ENCODE measurements around the gene HERC2.

GRCh38 chr15:28127036-28127435 lies 194.9 kb downstream of the HERC2 start:
- no peak for TF ChIP-seq CTCF (IDR thresholded peaks at IDR 0.05)
- no peak for TF ChIP-seq FOXJ3 (CRISPR knock-in tag; IDR thresholded peaks at IDR 0.05)
- no peak for TF ChIP-seq RAD21 (IDR thresholded peaks at IDR 0.05; ENCODE audit: low read length)
- TF ChIP-seq FOSL2 (IDR thresholded peaks at IDR 0.05; ENCODE audit: borderline replicate concordance, low read depth) = no peak
- TF ChIP-seq POLR2AphosphoS5 (IDR thresholded peaks at IDR 0.05; ENCODE audit: low read depth, low read length) = no peak
- TF ChIP-seq YY1 (IDR thresholded peaks at IDR 0.05; ENCODE audit: low read depth) = no peak
- TF ChIP-seq FOXM1 (IDR thresholded peaks at IDR 0.05; ENCODE audit: low read depth) = no peak
- TF ChIP-seq USF1 (IDR thresholded peaks at IDR 0.05; ENCODE audit: borderline replicate concordance, low read depth) = no peak
- TF ChIP-seq EZH2phosphoT487 (IDR thresholded peaks at IDR 0.05; ENCODE audit: borderline replicate concordance, low read depth) = no peak
- no peak for TF ChIP-seq TEAD4 (IDR thresholded peaks at IDR 0.05; ENCODE audit: borderline replicate concordance, insufficient read depth)
- TF ChIP-seq MEF2A (IDR thresholded peaks at IDR 0.05; ENCODE audit: borderline replicate concordance, low read depth) = no peak
- TF ChIP-seq EP300 (IDR thresholded peaks at IDR 0.05; ENCODE audit: borderline replicate concordance in 1 of 2, low read depth in 1 of 2, low read length in 1 of 2) = no peak
- no peak for TF ChIP-seq ELF1 (IDR thresholded peaks at IDR 0.05)

All from SK-N-SH (cell line).